IPS-NIHi7 (cell line): ENCODE results near the gene OR6Q1.
"Not testable (repeated sequence)": the region's sequence is repeated elsewhere in the genome, so short reads cannot be mapped to it uniquely, and the experiment has no call there.

Experiments used
- DNase-seq: peaks from one replicate; pipeline ENCODE4 v3.0.0; 2012; ENCODE audit warnings: mixed read lengths; ENCODE audit errors: extremely low spot score

OR6Q1 gene, protein sequence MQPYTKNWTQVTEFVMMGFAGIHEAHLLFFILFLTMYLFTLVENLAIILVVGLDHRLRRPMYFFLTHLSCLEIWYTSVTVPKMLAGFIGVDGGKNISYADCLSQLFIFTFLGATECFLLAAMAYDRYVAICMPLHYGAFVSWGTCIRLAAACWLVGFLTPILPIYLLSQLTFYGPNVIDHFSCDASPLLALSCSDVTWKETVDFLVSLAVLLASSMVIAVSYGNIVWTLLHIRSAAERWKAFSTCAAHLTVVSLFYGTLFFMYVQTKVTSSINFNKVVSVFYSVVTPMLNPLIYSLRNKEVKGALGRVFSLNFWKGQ

DNA sequence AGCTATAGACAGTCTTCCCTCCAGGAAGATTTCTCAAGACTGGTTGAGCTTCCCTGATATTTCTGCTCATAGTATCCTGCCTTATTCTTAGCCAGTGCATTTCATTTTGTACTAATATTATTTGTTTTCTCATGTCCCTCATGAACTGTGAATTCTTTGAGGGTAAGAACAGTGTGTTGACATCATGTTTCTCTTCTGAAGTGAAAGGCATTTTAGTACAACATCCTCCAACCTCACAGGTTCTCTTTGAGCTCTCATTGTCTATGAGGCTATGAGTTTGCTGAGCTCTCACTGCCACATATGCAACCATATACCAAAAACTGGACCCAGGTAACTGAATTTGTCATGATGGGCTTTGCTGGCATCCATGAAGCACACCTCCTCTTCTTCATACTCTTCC lies at the start of gene OR6Q1:
Gene OR6Q1 (plus strand): TSS at position 301 of the 400 bp plus-strand sequence. CDS start 0 bp downstream, at position 301.
- DNase-seq: no peak

DNA sequence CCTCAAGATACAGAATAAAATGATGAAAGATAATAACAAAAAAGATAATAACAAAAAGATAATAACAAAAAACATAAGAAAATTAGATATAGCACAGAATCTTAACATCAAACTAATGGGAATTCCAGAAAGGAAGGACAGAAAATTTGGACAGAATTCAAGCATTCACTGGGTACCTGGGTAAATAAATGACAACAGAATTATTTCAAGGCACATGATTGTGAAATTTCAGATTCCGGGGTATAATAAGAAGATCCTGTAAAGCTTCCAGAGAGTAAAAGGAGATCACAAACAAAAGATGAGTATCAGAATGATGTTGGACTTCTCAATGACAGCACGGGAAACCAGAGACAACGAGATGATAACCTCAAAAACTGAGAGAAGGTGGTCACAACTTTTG lies 49.2 kb upstream of the OR6Q1 start:
- no peak for DNase-seq

DNA sequence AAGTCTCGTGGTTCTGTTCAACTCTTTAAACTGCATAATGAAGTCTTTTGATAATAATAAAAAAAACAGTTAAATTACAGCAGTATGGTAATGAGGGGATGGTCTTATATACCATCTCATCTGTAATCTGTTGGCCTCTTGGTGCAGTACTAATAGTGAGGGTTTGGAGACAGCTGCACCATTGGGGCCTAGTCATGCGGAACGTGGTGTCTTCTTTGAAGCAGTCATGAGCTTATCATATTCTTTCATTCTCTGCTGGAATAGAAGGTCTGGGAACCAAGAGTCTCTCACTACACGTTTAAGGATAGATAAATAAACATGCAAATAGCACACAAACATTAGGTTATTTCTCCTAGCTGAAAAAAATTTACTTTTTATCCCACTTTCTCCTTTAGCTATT lies 48.0 kb upstream of the OR6Q1 start:
- DNase-seq: no peak

DNA sequence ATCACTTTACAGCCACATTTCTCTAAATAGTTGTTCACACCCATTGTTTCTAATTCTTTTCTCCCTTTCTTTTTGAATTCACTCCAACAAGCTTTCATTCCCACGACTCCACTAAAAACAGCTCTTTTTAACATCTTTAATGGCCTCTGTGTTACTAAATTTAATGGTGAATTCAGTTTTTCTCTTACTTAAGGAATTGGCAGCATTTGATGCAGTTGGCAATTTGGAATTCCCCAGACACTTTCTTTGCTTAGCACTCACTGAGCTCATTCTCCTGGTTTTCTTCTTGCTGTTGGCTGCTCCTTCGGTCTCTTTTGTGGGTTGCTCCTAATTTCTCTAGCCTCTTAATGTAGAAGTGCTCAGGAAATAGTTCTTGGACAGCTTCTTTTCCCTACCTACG lies 47.6 kb upstream of the OR6Q1 start:
- no peak for DNase-seq

DNA sequence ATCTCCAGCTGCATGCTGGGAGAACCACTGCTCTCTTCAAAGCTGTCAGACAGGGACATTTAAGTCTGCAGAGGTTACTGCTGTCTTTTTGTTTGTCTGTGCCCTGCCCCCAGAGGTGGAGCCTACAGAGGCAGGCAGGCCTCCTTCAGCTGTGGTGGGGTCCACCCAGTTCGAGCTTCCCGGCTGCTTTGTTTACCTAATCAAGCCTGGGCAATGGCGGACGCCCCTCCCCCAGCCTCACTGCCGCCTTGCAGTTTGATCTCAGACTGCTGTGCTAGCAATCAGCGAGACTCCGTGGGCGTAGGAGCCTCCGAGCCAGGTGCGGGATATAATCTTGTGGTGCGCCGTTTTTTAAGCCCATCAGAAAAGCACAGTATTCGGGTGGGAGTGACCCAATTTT lies 31.2 kb upstream of the OR6Q1 start:
- not testable (repeated sequence) for DNase-seq

DNA sequence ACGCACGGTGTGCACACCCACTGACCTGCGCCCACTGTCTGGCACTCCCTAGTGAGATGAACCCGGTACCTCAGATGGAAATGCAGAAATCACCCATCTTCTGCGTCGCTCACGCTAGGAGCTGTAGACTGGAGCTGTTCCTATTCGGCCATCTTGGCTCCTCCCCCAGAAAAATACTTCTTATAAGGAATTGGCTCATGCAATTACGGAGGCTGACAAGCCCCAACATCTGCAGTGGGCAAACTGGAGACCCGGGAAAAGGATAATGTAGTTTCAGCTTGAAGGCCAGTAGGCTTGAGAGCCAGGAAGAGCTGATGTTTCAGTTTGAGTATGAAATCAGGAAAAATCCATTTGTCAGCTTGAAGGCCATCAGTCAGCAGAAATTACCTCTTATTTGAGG lies 30.7 kb upstream of the OR6Q1 start:
- DNase-seq: not testable (repeated sequence)

DNA sequence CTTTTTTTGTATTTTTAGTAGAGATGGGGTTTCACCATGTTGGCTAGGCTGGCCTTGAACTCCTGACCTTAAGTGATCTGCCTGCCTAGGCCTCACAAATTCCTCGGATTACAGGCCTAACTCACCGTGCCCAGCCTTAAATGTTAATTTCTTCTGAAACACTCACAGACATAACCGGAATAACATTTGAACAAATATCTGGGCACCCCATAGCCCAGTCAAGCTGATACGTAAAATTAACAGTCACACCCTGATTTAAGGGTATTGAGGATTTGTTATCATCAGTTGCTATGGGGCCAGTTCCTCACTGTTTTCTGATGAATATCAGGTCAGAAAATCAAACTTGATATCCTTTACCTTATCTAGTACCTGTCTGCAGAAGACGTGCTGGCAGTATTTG lies 30.1 kb upstream of the OR6Q1 start:
- no peak for DNase-seq

DNA sequence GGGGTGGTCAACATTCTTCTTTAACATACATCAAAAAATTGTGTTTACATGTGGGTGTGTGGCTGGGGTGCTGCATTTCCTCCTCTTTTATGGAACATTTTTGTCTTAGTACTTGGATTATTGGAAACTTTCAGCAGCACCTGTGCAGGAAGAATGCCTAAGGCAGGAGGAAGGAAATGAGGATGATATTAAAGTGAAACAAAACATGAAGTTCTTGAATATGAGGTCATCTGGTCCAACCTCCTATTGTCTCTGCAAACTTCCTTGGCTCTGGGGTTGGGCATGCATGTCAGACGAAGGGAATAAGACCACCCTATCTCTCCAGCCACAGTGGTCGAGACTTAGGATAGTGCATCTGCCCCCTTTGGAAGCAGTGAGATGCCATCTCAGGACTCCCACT lies 27.7 kb upstream of the OR6Q1 start:
- no peak for DNase-seq

DNA sequence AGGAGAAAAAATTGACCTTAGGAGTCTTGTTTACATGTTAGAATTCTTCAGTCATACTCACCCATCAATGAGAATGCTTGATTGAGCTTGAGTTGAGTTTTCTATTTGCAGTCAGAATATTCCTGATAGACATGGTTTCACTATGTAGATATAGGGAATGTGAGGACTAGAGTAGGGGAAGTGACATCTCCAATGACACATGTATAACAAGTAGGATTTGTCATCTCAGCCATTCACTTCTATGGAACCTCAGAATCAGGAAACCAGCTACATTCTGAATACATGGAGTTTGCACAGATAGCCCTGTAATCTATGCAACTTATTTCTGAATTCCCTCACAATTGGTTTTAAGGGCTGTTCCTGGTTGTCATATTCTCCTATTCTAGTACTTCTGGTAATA lies 27.2 kb upstream of the OR6Q1 start:
- no peak for DNase-seq

DNA sequence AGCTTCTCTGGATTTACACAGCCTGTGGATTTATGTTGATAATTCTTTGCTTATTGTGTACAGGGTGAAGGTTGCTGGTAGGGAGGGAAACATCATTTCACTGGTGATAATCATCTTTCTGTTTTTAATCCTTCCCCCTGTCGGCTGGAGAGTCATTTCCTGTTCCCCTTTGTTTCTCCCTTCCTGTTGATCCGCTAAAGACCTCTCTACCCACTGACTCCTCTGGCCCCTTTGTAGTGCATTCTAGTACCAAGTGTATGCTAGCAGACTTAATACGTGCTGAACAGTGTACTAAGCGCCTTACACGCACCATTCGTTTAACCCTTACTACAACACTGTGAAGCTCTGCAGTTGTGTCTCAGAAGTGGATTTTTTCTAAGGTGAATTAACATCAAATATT lies 26.1 kb upstream of the OR6Q1 start:
- no peak for DNase-seq

DNA sequence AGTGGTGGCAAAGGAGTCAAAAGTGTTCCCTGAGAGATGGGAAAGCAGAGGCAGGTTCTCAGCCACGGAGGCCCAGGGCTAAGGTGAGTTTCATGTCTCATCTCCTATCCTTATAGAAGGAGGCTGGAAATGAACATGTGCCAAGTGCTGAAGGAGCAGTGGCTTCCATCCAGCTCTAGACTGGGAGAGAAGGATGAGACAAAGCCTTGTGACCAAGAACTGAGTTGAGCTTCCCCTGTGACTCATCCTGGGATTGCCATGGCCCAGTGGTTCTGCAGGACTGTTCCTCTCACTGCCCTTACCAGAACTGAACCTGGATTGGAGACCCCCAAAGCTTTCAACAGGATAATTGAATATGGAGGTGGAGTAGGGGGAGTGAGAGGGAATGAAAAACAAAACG lies 23.8 kb upstream of the OR6Q1 start:
- DNase-seq: no peak

DNA sequence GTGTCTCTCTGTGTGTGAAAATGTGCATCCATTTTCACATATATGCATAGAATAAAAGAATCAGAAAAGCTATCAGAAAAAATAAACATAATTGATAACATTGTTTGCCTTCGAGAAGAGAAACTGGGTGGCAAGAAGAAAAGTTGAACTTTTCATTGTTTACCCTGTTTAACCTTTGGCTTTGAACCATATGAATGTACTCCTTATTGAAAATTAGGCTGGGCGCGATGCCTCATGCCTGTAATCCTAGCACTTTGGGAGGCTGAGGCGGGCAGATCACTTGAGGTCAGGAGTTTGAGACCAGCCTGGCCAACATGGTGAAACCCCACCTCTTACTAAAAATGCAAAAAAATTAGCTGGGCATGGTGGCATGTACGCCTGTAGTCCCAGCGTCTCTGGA lies 19.0 kb upstream of the OR6Q1 start:
- no peak for DNase-seq

DNA sequence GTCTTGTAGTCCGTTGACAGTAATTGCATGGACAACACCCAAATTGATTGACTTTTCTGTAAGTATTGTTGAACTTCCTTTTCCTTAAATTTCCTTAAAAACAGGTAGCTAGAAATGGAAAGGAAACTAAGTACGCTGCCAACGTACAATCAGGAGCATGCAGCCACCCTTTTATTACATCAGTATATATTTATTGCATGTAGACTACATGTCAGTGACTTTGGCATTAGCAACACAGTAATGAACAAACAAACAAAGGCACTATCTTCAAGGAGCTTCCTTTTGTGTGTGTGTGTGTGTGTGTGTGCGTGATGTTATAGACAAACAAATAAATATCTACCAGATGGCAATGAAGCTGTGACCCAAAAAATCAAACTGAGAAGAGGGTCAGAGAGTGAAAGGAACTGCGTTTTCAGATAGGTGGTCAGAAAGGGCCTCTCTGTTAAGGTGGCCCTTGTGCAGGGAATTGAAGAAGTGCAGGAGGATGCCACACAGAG lies 7.3 kb upstream of the OR6Q1 start, which contains the start of gene OR9Q1:
Gene OR9Q1 (plus strand): TSS at position 447 of the 497 bp plus-strand sequence. CDS start 155,564 bp downstream, outside the sequence.
- no peak for DNase-seq

DNA sequence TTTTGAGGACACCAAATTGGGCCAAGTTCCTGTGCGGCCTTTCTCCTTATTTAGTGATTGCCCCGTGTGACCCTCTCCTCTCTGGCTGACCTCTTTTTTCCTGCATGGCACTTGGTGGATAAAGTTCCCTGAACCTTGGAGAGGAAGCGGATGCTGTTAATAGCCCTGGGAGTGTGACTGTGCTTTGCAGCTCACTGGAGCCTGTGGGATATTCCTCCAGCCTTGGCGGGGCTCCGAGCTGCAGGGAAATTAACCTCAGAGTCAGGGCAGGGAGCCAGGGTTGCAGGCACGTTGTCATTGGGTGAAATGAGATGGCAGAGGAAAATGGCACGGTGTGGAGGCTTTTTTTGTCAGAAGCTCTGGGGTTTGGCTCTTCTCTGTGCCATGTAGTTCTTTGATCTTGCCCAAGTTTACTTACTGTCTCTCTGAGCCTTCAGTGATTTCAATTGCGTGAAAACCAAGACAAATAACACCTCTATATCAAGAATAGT lies 6.1 kb upstream of the OR6Q1 start:
- DNase-seq: no peak

DNA sequence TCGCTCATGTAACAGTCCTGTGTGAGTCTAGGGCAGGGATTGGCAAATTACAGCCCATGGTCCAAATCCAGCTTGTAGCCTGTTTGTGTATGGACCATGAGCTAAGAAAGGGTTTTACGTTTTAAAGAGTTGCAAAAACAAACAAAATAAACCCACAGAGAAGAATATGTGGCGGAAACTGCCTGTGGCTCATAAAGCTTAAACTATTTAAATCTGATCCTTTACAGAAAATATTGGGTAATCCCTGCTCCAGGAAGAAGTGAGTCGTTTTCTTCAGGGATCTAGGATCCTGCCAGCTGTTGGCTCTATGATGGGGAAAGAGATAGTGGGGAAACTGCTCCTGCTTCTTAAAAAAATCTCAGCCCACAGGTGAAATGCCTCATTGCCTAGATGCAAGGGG lies 3.4 kb upstream of the OR6Q1 start:
- DNase-seq: no peak

DNA sequence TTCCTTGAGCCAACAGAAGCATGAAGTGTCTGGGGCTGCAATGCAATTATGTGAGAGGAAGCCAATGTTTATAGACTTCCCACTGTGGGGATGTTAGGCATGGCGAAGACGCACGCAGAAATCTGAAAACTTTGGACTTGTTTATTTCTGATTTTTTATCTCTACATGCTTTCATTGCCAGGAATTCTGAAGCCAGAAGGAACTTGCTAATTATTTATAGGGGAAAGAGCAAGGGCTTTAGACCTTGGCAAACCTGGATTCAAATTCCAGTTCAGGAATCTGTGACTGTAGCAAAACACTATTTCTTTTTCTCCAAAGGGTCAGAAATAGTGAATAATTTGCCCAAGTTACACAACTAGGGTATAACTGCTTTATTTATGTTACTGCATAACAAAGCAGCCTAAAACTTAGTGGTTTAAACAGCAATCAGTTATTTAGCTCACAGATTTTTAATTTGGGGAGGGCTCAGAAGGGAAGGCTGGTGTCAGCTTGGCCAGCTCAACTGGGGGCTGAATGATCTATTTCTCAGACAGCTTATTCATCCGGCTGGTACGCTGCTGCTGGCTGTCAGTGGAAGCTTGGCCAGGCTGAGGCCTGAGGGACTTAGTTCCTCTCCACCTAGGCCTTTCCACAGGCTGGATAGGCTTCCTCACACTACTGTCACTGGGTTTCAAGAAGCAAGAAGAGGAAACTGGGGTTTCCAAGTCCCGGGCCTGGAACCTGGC lies 1.9 kb upstream of the OR6Q1 start:
- DNase-seq: no peak

DNA sequence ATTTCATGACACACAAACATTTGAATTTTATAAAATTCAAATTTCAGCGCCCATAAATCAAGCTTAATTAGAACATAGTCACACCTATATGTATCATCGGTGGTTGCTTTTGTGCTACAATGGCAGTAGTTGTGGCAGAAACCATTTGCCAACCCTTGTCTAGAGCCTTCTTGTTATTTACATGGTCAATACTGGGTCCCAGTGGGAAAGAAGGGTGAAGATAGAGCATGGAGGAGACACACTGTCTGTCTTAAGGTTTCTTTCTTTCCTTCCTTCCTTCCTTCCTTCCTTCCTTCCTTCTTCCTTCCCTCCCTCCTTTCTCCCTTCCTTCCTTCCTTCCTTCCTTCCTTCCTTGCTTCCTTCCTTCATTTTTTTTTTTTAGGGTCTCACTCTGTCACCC lies 3.7 kb downstream of the OR6Q1 start:
- no peak for DNase-seq

DNA sequence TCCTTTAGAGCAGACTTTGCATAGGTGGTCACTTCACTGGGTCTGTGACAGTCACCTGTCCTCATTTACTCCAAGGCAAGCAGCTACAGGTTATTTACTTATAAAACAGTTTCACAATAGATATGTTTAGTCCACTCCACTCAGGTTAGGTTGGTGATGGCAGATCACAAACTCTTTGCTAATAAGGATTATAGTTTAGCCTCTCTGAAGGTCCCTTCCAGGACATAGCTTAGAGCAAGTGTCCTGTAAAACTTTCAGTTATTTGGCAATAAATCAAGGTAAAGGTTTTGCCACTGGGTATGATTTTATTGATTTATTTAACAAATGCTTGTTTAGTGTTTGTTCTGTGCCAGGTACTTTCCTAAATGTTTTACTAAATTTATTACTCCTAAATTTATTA lies 8.8 kb downstream of the OR6Q1 start:
- DNase-seq: no peak

DNA sequence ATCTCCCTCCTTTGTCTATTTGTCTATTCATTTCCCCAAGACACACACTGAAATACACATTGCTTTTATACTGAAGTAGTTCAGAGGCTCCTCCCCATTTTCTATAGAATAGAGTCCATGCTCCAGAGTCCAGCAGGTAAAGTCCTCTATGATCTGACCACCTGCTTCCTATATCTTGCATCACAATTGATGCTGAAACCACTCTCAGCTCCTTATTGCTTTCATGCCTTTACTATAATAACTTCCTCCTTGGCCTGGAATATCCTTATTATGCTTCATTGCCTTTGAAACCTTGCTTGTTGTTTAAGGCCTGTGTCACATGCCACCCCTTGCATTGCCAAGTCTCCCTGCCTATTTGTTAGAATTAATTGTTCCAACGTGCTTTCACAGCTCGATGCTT lies 12.6 kb downstream of the OR6Q1 start:
- DNase-seq: no peak

DNA sequence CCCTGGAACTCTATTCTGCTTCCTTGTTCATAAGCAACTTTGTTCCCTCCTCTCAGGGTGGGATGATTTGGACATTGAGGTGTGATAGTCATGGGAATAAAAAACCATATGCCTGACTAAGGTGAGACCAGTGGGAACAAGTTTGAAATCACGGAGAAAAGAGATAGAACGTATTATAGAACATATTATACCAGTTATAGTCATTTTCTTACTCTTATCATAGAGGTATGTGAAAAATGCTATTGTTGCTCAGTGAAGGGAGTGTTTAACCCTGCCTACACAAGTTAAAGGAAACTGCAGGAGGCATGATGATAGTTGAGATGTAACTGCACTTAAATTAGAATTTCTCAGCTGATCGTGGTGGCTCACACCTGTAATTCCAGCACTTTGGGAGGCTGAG lies 15.5 kb downstream of the OR6Q1 start:
- DNase-seq: no peak

DNA sequence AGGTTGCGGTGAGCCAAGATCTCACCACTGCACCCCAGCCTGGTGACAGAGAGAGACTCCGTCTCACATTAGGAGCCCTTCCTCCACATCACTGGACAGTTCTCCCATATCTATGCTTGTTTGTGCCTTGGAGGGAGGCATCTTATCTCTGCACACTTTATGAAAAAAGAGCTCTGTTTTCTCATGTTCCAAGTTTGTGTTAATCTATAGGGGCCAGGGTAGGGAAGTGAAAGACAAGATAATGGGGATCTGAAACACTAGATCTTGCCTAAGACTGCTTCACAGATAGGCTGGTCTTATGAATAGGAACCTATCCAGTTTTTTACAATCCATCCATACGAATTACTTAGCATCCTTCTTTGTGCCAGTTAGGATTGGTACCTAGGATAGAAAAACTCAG lies 17.1 kb downstream of the OR6Q1 start:
- DNase-seq: no peak

DNA sequence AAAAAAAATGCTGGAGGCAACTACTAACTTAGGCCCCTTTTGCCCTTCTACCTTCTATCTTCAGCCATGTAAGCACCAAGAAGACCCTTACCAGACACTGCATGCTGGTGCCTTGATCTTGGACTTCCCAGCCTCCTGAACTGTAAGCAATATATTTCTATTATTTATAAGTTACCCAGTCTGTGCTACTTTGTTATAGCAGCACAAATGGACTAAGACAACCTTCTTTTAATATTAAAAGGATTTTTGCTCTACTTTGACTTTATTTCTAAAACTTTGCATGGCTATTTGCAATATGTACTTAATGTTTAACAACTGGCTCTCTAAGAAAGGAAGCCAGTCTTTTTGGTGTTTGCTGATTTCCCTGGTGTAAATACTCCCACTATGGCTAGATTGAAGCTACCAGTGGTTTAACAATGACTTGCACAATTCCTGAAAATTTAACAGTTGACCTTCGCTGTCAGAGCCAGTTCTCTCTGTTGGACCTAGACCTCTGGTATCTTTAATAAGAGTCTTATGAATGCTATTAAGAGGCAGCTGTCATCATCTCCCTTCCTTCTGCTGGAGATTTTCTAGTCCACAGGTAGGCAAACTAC lies 25.2 kb downstream of the OR6Q1 start:
- no peak for DNase-seq

DNA sequence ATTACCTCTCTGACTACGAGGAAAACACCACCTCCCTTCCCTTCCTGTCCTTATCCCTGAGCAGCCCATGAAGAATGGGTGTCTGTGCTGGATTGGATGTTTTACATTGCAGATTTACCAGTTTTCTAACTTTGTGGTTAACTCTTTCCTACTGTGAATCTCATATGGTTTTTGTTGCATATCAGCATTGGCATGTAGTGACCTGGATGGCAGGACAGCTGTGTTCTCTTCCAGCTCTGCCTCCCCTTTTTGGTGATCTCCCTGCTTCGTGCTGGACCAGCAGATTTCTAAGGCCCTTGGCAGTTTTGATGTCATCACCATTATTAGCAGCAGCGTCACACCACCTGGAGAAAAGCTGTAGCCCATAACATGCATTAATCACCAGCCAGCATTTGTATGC lies 26.7 kb downstream of the OR6Q1 start:
- DNase-seq: no peak
